HFFc6 (cell line): ENCODE results near the gene MCM3AP. TPM values are rescaled to one million over a fixed set of nuclear protein-coding genes. Genes with fewer than 3 reads are reported as not detected.
"Not testable (repeated sequence)": the region's sequence is repeated elsewhere in the genome, so short reads cannot be mapped to it uniquely, and the experiment has no call there.

Source experiments
- DNase-seq: peaks from one replicate; pipeline ENCODE4 v3.0.0-alpha.2; 2018
- H3K27ac Mint-ChIP-seq: 2 replicates; pipeline ENCODE4 v1.8.0; 2020; ENCODE audit warnings: mild to moderate bottlenecking, mixed read lengths
- H3K27me3 Mint-ChIP-seq: 2 replicates; pipeline ENCODE4 v1.8.0; 2021; ENCODE audit warnings: mild to moderate bottlenecking, moderate library complexity, mixed read lengths; ENCODE audit not compliant: insufficient read depth
- H3K36me3 Mint-ChIP-seq: 2 replicates; pipeline ENCODE4 v1.8.0; 2021; ENCODE audit warnings: low read depth, mixed read lengths
- H3K4me1 Mint-ChIP-seq: 2 replicates; pipeline ENCODE4 v1.8.0; 2020; ENCODE audit warnings: low read depth, mixed read lengths
- H3K4me3 Mint-ChIP-seq: 2 replicates; pipeline ENCODE4 v1.8.0; 2020; ENCODE audit warnings: mild to moderate bottlenecking, moderate library complexity, mixed read lengths
- H3K9me3 Mint-ChIP-seq: 2 replicates; pipeline ENCODE4 v1.8.0; 2020; ENCODE audit warnings: mild to moderate bottlenecking, mixed read lengths
- CTCF ChIP-seq: fragments of 200-600 bp; sonication (generic); IDR thresholded peaks from 2 replicates; pipeline ENCODE4 v1.5.0; 2021; ENCODE audit warnings: antibody characterized with exemption, mild to moderate bottlenecking
- total RNA-seq, 6 experiments: library from RNA; stranded (reverse); fragmentation: NEBNext Ultra II Directional; extraction: Animal tissue kit (Norgen Biotek cat#: 25700); gene quantifications; 2 replicates in 1 of 6; 3 replicates in 5 of 6; pipeline ENCODE4 v1.2.3, GENCODE V29; 2021

MCM3AP gene
- total RNA-seq, 6 experiments from 2014 or later, result 85.7 to 91.8 (median 86.9) TPM

GRCh38 chr21:46246345-46246744 lies 39.1 kb downstream of the MCM3AP start:
- Mint-ChIP-seq H3K4me1 (peaks cover 6% of the 10 kb centered on the region; the same call in 1 of the 2 replicates), H3K27me3 (peaks cover 3% of the 10 kb centered on the region; the same call in 1 of the 2 replicates), H3K36me3 (peaks cover 41% of the 10 kb centered on the region), H3K4me3 (no peak overlapping the region), H3K9me3 (no peaks in the 10 kb centered on the region), H3K27ac (peak overlapping the region; percentile 42; the same call in 1 of the 2 replicates)
- no peak; the same call in 1 of the 2 replicates for TF ChIP-seq CTCF
- no peak for DNase-seq

GRCh38 chr21:46245213-46245915 lies 40.0 kb downstream of the MCM3AP start:
- H3K27ac Mint-ChIP-seq, result no peak overlapping the region
- H3K4me1 Mint-ChIP-seq, result no peaks in the 10 kb centered on the region
- peaks cover 35% of the 10 kb centered on the region for H3K36me3 Mint-ChIP-seq
- H3K27me3 Mint-ChIP-seq, result peaks cover 3% of the 10 kb centered on the region; the same call in 1 of the 2 replicates
- no peaks in the 10 kb centered on the region for H3K9me3 Mint-ChIP-seq
- no peak overlapping the region for H3K4me3 Mint-ChIP-seq
- no peak for TF ChIP-seq CTCF
- DNase-seq, result no peak

GRCh38 chr21:46244602-46245001 lies 40.8 kb downstream of the MCM3AP start:
- DNase-seq, result no peak
- Mint-ChIP-seq H3K27me3 (peaks cover 3% of the 10 kb centered on the region; the same call in 1 of the 2 replicates), H3K27ac (no peak overlapping the region), H3K9me3 (no peaks in the 10 kb centered on the region), H3K4me3 (no peak overlapping the region), H3K4me1 (no peaks in the 10 kb centered on the region), H3K36me3 (peaks cover 33% of the 10 kb centered on the region)
- TF ChIP-seq CTCF, result no peak

GRCh38 chr21:46243960-46244361 lies 41.5 kb downstream of the MCM3AP start:
- no peak for DNase-seq
- H3K27ac Mint-ChIP-seq, result no peak overlapping the region
- no peaks in the 10 kb centered on the region for H3K9me3 Mint-ChIP-seq
- H3K36me3 Mint-ChIP-seq, result peaks cover 39% of the 10 kb centered on the region
- no peaks in the 10 kb centered on the region for H3K4me1 Mint-ChIP-seq
- no peak overlapping the region for H3K4me3 Mint-ChIP-seq
- H3K27me3 Mint-ChIP-seq, result peaks cover 3% of the 10 kb centered on the region; the same call in 1 of the 2 replicates
- TF ChIP-seq CTCF, result no peak

- TF ChIP-seq CTCF, result no peak
- no peak overlapping the region for H3K4me3 Mint-ChIP-seq
Observed at GRCh38 chr21:46243325-46243724, 42.1 kb downstream of the MCM3AP start.

GRCh38 chr21:46241577-46241976 lies 43.8 kb downstream of the MCM3AP start:
- not testable (repeated sequence) for H3K4me3 Mint-ChIP-seq, DNase-seq, H3K4me1 Mint-ChIP-seq, H3K27me3 Mint-ChIP-seq, H3K9me3 Mint-ChIP-seq
- Mint-ChIP-seq H3K27ac (peak overlapping the region; percentile 19; the same call in 1 of the 2 replicates), H3K36me3 (peaks cover 40% of the 10 kb centered on the region)

More at GRCh38 chr21:46243325-46243724, 42.1 kb downstream of the MCM3AP start:
- H3K27me3 Mint-ChIP-seq, result peaks cover 3% of the 10 kb centered on the region; the same call in 1 of the 2 replicates
- H3K27ac Mint-ChIP-seq, result peak overlapping the region; percentile 26; the same call in 1 of the 2 replicates
- peaks cover 45% of the 10 kb centered on the region for H3K36me3 Mint-ChIP-seq
- no peaks in the 10 kb centered on the region for H3K9me3 Mint-ChIP-seq
- no peaks in the 10 kb centered on the region for H3K4me1 Mint-ChIP-seq
- DNase-seq, result no peak
